Measurements from ENCODE around the gene CEACAM6. TPM values are rescaled to one million over a fixed set of nuclear protein-coding genes. Genes with fewer than 3 reads are reported as not detected.
A peak's percentile ranks its signal among the peaks of the same experiment; 100 is the strongest.

Gene CEACAM6
- total RNA-seq, result not detected
- not detected for polyA plus RNA-seq (ENCODE audit: insufficient read depth, low read depth, low replicate concordance)
- long read RNA-seq, donor 1, result 0 reads
- long read RNA-seq, donor 2, result 0 reads
- long read RNA-seq, donor 3, result 0 reads
- long read RNA-seq, donor 4, result 0 reads
- long read RNA-seq, donor 5, result 0 reads
- long read RNA-seq, donor 6, result 0 reads
- long read RNA-seq, donor 7, result 0 reads
- long read RNA-seq, donor 8, result 0 reads
- long read RNA-seq, donor 9, result 0 reads
- long read RNA-seq, donor 10, result 0 reads

- intact Hi-C loops (cut with DNase I), result no loop called here
- no peaks in the 10 kb centered on the region for H3K9me3 ChIP-seq (ENCODE audit: control insufficient read depth in 2 of 3, insufficient read depth in 1 of 3, low read length in 3 of 3)
- H3K4me3 ChIP-seq (ENCODE audit: low read length in 3 of 3), result no peak within 1 kb of the TSS
- no peaks in the 10 kb centered on the region for H3K36me3 ChIP-seq (ENCODE audit: control insufficient read depth in 2 of 3, insufficient read depth in 3 of 3, low read length in 3 of 3)
- TF ChIP-seq, protein P1, sequence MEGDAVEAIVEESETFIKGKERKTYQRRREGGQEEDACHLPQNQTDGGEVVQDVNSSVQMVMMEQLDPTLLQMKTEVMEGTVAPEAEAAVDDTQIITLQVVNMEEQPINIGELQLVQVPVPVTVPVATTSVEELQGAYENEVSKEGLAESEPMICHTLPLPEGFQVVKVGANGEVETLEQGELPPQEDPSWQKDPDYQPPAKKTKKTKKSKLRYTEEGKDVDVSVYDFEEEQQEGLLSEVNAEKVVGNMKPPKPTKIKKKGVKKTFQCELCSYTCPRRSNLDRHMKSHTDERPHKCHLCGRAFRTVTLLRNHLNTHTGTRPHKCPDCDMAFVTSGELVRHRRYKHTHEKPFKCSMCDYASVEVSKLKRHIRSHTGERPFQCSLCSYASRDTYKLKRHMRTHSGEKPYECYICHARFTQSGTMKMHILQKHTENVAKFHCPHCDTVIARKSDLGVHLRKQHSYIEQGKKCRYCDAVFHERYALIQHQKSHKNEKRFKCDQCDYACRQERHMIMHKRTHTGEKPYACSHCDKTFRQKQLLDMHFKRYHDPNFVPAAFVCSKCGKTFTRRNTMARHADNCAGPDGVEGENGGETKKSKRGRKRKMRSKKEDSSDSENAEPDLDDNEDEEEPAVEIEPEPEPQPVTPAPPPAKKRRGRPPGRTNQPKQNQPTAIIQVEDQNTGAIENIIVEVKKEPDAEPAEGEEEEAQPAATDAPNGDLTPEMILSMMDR (IDR thresholded peaks at IDR 0.05; ENCODE audit: borderline replicate concordance, extremely low read depth, insufficient read depth), result no peak
- no peak within 1 kb of the TSS for H3K27ac ChIP-seq (ENCODE audit: low read depth in 2 of 2, low read length in 2 of 2)
- no peak within 1 kb of the TSS for H3K9ac ChIP-seq (ENCODE audit: low read length in 3 of 3)
- H3K4me1 ChIP-seq (ENCODE audit: control insufficient read depth in 2 of 3, insufficient read depth in 2 of 3, low read depth in 1 of 3, low read length in 3 of 3), result no peaks in the 10 kb centered on the region
- H3K27me3 ChIP-seq (ENCODE audit: control insufficient read depth, insufficient read depth, low read length), result no peaks in the 10 kb centered on the region
- DNase-seq (no peak), FAIRE-seq (no peak)
Measured at GRCh38 chr19:41755328-41755913, at the start of gene CEACAM6. Gene CEACAM6, plus strand, starts transcription at chr19:41755530. Its CDS starts 109 bp downstream, at chr19:41755639.

DNA sequence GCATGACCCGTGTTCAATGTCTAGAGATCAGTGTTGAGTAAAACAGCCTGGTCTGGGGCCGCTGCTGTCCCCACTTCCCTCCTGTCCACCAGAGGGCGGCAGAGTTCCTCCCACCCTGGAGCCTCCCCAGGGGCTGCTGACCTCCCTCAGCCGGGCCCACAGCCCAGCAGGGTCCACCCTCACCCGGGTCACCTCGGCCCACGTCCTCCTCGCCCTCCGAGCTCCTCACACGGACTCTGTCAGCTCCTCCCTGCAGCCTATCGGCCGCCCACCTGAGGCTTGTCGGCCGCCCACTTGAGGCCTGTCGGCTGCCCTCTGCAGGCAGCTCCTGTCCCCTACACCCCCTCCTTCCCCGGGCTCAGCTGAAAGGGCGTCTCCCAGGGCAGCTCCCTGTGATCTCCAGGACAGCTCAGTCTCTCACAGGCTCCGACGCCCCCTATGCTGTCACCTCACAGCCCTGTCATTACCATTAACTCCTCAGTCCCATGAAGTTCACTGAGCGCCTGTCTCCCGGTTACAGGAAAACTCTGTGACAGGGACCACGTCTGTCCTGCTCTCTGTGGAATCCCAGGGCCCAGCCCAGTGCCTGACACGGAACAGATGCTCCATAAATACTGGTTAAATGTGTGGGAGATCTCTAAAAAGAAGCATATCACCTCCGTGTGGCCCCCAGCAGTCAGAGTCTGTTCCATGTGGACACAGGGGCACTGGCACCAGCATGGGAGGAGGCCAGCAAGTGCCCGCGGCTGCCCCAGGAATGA is 48.4 kb upstream of the CEACAM6 start:
- intact Hi-C loops (cut with DNase I), result no loop called here
- peak in 3 of 5 donors; percentile 5 to 15 (median 14) for DNase-seq
- TF ChIP-seq, protein P1 (IDR thresholded peaks at IDR 0.05; ENCODE audit: borderline replicate concordance, extremely low read depth, insufficient read depth), result no peak
- no peaks in the 10 kb centered on the region for H3K4me1 ChIP-seq (ENCODE audit: control insufficient read depth in 2 of 3, insufficient read depth in 2 of 3, low read depth in 1 of 3, low read length in 3 of 3)
- FAIRE-seq, result no peak
- H3K4me3 ChIP-seq (ENCODE audit: low read length in 3 of 3), result no peak overlapping the region
- H3K27me3 ChIP-seq (ENCODE audit: control insufficient read depth, insufficient read depth, low read length), result no peaks in the 10 kb centered on the region
- H3K36me3 ChIP-seq (ENCODE audit: control insufficient read depth in 2 of 3, insufficient read depth in 3 of 3, low read length in 3 of 3), result no peaks in the 10 kb centered on the region
- H3K9me3 ChIP-seq (ENCODE audit: control insufficient read depth in 2 of 3, insufficient read depth in 1 of 3, low read length in 3 of 3), result no peaks in the 10 kb centered on the region
- H3K27ac ChIP-seq (ENCODE audit: low read depth in 2 of 2, low read length in 2 of 2), result no peak overlapping the region
- H3K9ac ChIP-seq (ENCODE audit: low read length in 3 of 3), result no peak overlapping the region

DNA sequence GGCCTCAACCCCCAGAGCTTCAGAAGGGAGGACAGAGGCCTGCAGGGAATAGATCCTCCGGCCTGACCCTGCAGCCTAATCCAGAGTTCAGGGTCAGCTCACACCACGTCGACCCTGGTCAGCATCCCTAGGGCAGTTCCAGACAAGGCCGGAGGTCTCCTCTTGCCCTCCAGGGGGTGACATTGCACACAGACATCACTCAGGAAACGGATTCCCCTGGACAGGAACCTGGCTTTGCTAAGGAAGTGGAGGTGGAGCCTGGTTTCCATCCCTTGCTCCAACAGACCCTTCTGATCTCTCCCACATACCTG is 47.9 kb upstream of the CEACAM6 start:
- no peak overlapping the region for H3K9ac ChIP-seq (ENCODE audit: low read length in 3 of 3)
- intact Hi-C loops (cut with DNase I), result no loop called here
- H3K4me3 ChIP-seq (ENCODE audit: low read length in 3 of 3), result no peak overlapping the region
- no peaks in the 10 kb centered on the region for H3K27me3 ChIP-seq (ENCODE audit: control insufficient read depth, insufficient read depth, low read length)
- TF ChIP-seq, protein P1 (IDR thresholded peaks at IDR 0.05; ENCODE audit: borderline replicate concordance, extremely low read depth, insufficient read depth), result no peak
- no peaks in the 10 kb centered on the region for H3K36me3 ChIP-seq (ENCODE audit: control insufficient read depth in 2 of 3, insufficient read depth in 3 of 3, low read length in 3 of 3)
- H3K9me3 ChIP-seq (ENCODE audit: control insufficient read depth in 2 of 3, insufficient read depth in 1 of 3, low read length in 3 of 3), result no peaks in the 10 kb centered on the region
- H3K27ac ChIP-seq (ENCODE audit: low read depth in 2 of 2, low read length in 2 of 2), result no peak overlapping the region
- no peaks in the 10 kb centered on the region for H3K4me1 ChIP-seq (ENCODE audit: control insufficient read depth in 2 of 3, insufficient read depth in 2 of 3, low read depth in 1 of 3, low read length in 3 of 3)
- DNase-seq (no peak), FAIRE-seq (no peak)

Measured in kidney (tissue), 22 donors.